NCI-H226 (cell line): ENCODE measurements around the gene MMAB.
A peak's percentile ranks its signal among the peaks of the same experiment; 100 is the strongest.

ENCODE experiments used
- DNase-seq: peaks from one replicate; pipeline ENCODE4 v3.0.0-alpha.2; 2015

Gene MMAB

GRCh38 chr12:109581856-109582255, 8.6 kb upstream of the MMAB start:
- DNase-seq, result peak; percentile 75

DNA sequence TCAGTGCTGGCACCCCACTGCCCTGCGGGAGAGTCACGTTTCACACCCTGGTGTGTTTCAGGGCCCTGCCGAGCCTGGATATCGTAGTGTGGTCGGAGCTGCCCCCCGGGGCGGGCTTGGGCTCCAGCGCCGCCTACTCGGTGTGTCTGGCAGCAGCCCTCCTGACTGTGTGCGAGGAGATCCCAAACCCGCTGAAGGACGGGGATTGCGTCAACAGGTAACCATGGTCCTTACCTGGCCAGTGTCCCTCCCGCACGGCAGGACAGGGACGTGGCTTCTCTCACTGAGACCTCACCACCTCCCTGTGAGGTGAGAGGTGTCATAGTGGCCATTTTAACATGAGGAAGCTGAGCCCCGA, 8.0 kb upstream of the MMAB start:
- DNase-seq, result no peak

- DNase-seq, result no peak
These were observed 7.5 kb upstream of the MMAB start for GRCh38 chr12:109580684-109581333.

GRCh38 chr12:109580272-109580671, 7.0 kb upstream of the MMAB start:
- no peak for DNase-seq

GRCh38 chr12:109579639-109580038, 6.3 kb upstream of the MMAB start:
- no peak for DNase-seq

DNA sequence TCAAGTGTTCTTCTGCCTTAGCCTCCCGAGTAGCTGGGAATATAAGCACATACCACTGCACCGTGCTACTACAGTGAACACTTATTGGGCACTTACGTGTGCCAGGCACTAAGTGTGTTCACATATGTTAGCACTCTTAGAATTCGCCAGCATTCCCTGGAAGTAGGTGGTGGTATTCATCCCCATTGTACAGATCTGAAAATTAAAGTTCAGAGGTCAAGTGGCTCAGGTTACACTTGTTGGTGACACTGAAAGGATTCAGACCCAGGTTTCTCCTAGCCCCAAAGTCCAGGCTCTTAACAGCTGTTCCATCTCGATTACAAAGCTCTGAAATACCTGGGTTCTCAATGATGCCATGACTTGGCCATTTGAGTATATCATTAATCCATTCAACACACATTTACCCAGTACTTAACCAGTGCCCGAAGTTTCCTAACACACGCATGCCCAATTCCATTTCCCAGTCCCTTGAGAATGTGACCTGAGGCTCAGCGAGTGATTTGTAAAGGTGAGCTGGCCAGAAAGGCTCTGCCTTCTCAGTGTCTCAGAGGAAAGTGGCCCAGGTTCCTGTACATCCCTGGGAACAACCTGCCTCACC, 5.1 kb upstream of the MMAB start:
- no peak for DNase-seq

- DNase-seq, result no peak
These were observed 4.0 kb upstream of the MMAB start for GRCh38 chr12:109577311-109577710.

DNA sequence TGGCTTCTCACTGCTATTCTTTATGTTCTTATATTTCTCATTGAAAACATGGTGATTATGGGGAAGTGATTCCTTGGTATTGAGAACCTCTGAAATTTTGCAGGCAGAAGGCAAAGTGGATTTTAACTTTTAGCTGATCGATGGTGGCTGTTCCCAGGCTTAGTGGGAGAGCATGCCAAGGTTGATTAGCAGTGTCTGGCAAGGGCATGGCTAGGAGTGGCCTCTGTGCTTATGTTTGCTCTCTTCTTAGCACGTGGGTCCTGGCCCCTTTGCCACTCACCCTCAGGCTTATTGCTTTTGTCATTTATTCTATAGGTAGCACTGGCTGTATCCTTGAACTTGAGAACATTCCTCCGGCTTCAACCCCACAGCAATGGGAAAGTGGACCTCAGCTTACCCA, 2.4 kb upstream of the MMAB start:
- DNase-seq, result no peak

DNA sequence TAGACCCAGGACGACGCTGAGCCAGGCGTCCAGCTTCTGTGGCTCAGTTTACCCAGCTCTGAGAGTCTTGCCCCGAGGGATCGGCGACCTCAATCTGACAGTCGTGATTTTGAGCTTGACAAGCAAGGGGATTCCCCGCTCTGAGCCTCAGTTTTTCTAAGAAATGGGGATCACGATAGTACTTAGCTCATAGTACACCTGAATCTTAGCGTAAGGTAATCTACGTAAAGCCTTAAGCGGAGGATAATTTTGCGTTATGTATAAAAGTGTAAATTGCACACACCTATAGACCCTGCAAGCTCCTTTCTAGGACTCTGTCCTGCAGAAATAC, 575 bp upstream of the MMAB start:
- DNase-seq, result no peak

- DNase-seq, result no peak
These were observed 828 bp downstream of the MMAB start for GRCh38 chr12:109572506-109572845.

GRCh38 chr12:109571773-109572505, 1.4 kb downstream of the MMAB start:
- no peak for DNase-seq

DNA sequence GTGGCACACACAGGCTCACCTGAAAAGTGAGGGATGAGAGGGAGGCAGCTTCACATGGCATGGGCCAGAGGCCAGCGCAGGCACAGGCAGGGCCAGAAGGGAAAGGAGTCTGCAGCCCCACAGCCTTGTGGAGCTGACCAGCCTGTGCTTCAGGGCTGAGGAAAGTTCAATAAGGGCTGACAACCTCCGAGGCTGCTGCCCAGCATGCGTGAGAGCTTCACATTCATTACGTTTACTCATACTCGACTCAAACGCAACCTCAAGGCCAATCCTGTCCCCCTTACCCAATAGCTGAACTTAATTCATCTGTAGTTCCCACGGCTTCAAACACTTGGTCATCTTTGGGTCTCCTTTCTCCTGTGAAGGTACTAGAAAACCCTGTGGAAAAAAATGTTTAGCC, 4.8 kb downstream of the MMAB start:
- DNase-seq, result no peak

- no peak for DNase-seq
These were observed 5.3 kb downstream of the MMAB start for GRCh38 chr12:109567967-109568366.

DNA sequence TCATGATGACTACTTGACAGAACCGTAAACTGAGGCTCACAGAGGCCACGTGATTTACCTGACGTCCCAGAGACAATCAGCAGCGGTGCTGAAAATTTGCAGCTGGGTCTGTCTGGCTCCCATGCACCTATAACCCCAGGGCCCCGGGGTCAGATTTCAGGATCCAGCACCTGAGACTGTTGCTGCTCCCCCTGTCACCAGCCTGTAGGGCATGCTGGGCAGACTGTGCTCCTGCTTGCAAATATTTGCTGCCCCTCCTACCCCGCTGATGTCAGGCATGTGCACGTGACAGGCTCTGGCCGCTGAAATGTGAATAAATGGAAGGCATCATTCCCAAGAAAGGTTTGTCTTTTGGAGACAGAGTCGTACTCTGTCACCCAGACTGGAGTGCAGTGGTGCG, 6.0 kb downstream of the MMAB start:
- DNase-seq, result no peak

DNA sequence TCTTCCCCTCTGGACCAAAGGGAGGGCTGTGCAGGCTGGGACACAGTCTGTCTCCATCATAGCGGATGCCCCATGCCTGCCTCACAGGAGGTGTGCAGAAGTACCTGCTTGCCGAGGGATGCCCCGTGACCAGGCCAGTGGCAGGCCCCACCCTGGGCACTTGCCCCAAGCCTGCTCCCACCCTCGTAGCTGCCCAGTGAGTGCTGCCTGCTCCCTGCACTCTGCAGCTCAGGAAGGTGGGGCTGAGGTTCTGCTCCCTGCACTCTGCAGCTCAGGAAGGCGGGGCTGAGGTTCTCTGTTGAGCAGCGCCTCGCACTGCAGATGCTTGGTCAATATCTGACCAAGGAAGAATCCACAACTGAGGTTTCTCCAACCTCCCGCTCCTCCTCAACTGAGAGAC, 6.9 kb downstream of the MMAB start:
- no peak for DNase-seq

GRCh38 chr12:109563291-109564284, 9.7 kb downstream of the MMAB start:
- DNase-seq, result no peak

DNA sequence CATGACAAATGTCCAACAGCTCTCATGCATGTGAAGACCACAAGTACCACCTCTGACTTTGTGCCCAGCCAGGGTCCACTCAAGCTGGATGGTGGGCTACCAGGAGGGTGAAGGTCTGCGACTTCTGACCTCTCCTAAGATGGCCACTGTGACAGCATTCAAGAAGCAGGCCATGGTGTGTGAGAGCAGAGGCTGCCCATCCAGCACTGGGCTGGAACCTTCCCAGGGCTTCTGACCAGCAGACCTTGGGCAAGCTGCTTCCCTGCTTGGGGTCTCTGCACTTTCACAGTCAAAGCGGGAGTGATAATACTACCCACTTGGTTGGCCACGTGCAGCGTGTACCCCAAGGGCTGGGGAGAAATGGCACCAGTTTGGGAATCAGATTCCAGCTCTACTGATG, 10.4 kb downstream of the MMAB start:
- no peak for DNase-seq

DNA sequence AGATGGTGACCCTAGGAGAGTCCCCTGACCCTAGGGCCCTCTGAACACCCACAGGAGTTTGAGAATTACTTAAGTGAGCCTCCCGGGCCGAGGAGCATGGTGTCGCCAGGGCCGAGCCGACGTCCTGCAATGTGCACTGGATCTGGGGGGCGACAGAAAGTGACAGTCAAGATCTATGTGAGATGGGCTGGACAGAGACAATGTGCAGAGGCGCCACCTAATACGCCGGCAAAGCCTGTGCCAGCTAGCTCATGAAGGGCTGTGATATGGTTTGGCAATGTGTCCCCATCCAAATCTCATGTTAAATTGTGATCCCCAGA, 11.6 kb downstream of the MMAB start:
- DNase-seq, result no peak

DNA sequence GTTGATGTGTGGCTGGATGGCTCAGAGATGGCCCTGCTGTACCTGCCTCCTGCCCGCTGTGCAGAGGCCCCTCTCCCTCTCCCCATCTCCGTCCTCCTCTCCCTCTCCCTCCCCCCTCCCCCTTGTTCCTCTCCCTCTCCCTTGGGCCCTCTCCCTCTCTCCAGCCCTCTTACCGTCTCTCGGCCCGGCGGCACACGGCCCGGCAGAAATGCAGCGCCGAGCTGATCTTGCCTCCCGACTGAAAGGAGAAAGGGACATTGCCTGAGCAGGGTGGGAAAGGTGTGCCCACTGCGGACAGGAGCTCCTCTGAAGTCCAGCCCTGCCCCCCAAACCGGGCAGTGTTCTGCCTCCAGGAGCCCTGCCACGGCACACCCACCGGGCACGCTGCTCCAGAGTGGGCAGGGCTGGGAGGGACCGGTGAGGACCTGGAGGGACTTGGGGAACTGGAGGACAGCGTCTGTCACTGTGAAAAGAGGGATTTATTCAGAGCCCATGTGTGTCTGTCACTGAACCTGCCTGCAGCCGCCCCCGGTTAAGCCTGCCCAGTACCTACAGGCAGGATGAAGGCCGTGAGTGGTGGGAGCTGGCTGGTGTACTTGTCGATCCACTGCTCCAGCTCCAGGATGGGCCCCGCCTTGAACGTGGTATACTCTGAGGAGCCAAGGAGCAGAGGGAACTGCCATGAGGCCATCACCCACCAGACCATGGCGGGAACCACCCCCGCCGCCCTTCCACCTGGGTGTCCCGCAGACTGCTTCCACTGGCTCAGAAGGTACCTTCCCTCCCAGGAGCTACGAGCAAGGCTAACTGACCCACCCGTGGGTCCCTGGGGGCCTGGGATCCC, 12.2 kb downstream of the MMAB start:
- DNase-seq, result no peak

DNA sequence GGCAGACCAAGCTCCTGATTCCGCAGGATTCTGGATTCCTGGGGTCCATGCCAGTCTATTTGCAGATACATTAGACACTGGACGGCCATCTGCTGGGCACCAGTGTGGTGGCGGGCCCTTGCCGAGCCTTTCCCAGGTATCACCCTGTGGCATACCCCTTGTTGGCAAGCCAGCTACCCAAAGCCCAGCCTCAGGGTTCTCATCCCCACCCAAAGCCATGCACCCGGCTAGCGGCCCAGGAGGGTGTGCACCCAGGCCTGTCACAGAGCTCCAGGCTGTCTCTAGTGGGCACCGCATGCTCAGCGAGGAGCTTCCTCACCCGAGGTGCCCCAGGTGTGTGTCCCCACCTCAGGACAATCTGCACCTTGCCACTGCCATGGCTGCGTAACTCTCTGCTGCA, 13.7 kb downstream of the MMAB start:
- no peak for DNase-seq

DNA sequence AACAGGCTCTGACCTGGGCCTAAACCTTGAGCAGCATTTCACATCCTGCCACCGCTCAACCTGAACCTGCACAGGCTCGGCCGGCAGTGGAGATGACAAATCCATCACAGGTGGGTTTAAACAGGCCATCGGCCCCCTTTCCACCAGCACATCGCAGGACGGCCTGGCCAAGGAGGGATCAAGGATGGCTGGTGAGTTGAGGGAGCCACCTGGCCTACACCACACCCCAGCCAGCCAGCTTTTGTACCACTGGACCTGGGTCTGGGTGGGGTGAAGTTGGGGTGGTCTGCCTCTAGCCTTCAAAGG, 14.2 kb downstream of the MMAB start:
- no peak for DNase-seq

DNA sequence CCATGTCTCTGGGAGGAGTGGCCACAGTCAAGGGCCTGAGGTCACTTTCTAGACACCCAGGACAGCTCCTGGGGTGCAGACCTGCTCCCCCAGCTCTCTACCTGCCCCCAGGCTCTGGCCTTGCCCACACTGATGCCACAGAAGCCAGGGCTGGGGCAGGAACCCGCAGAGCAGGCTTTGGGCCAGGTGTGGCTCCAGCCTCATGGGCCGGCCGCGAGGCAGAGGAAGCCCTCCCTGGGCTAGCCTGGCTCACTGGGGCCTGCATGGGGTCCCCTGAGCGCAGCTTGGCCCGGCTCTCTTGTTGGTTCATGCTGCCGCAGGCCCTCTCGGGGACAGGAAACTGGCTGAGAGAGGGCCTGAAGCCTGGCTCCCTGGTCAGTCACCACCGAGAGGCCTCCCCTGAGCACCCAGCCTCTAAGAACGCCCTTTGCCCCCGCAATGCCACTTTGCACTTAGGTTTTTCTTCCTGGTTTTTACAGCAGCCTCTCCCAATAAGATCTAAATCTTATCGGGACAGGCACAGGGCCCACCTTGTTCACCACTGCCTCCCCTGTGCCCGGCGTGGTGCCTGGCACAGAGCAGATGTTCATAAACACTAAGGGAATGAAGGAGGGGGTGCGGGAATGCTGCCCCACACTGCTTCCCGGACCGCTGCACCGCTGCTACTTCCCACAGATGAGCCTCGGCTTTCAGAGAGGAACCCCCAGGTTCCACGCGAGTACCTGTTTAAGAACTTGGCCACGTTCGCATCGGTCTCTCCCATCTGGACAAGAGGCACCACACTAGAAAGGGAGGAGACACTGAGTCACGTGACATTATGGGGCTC, 14.7 kb downstream of the MMAB start:
- DNase-seq, result no peak
